OCI-LY1 (cell line): ENCODE measurements around the gene FBXO7.

Experiments used
- H2AFZ ChIP-seq: fragments of 200-600 bp; sonication (generic), shearing (Covaris generic); 2 replicates; pipeline ENCODE4 v1.6.0; 2014; ENCODE audit warnings: antibody characterized with exemption, mild to moderate bottlenecking, low read length
- H3F3A ChIP-seq: fragments of 200-600 bp; sonication (generic), shearing (Covaris generic); 2 replicates; pipeline ENCODE4 v1.6.0; 2014; ENCODE audit warnings: mild to moderate bottlenecking, antibody characterized with exemption, low read length, moderate library complexity; ENCODE audit not compliant: insufficient read depth
- H3K27ac ChIP-seq: fragments of 200-600 bp; sonication (generic); 2 replicates; pipeline ENCODE4 v1.5.1; 2014; ENCODE audit warnings: low read length, mixed run types, mild to moderate bottlenecking, low read depth; ENCODE audit not compliant: poor library complexity, severe bottlenecking
- H3K27me3 ChIP-seq: fragments of 200-600 bp; sonication (generic); 2 replicates; pipeline ENCODE4 v1.6.0; 2014; ENCODE audit warnings: antibody characterized with exemption, mild to moderate bottlenecking, low read length, moderate library complexity; ENCODE audit not compliant: insufficient read depth
- H3K36me3 ChIP-seq: fragments of 200-600 bp; sonication (generic); 2 replicates; pipeline ENCODE4 v1.6.1; 2014; ENCODE audit warnings: mild to moderate bottlenecking, antibody characterized with exemption, low read length, moderate library complexity, mixed read lengths; ENCODE audit not compliant: insufficient read depth
- H3K4me1 ChIP-seq: fragments of 200-600 bp; sonication (generic); 2 replicates; pipeline ENCODE4 v1.5.1; 2014; ENCODE audit warnings: mild to moderate bottlenecking, low read length, moderate library complexity; ENCODE audit not compliant: insufficient read depth, severe bottlenecking
- H3K4me2 ChIP-seq: fragments of 200-600 bp; sonication (generic), shearing (Covaris generic); 2 replicates; pipeline ENCODE4 v1.6.1; 2014; ENCODE audit warnings: low read length
- H3K4me3 ChIP-seq: fragments of 200-600 bp; sonication (generic); 2 replicates; pipeline ENCODE4 v1.5.1; 2014; ENCODE audit warnings: low read length, low read depth, mild to moderate bottlenecking, mixed read lengths; ENCODE audit not compliant: poor library complexity, severe bottlenecking
- H3K79me2 ChIP-seq: fragments of 200-600 bp; shearing (Covaris generic); 2 replicates; pipeline ENCODE4 v1.6.1; 2016; ENCODE audit warnings: mixed run types, low read length, mixed read lengths; ENCODE audit not compliant: insufficient read depth
- H3K9ac ChIP-seq: fragments of 200-600 bp; sonication (generic), shearing (Covaris generic); 2 replicates; pipeline ENCODE4 v1.6.1; 2014; ENCODE audit warnings: mild to moderate bottlenecking, low read length, mixed read lengths
- H3K9me2 ChIP-seq: fragments of 200-600 bp; sonication (generic), shearing (Covaris generic); 2 replicates; pipeline ENCODE4 v1.6.1; 2014; ENCODE audit warnings: low read depth, mild to moderate bottlenecking, low read length, mixed read lengths
- H3K9me3 ChIP-seq: fragments of 200-600 bp; shearing (Covaris generic); 2 replicates; pipeline ENCODE4 v1.6.1; 2014; ENCODE audit warnings: low read length, mixed read lengths
- H4K20me1 ChIP-seq: fragments of 200-600 bp; sonication (generic), shearing (Covaris generic); 2 replicates; pipeline ENCODE4 v1.6.0; 2016; ENCODE audit warnings: mild to moderate bottlenecking, low read length; ENCODE audit not compliant: insufficient read depth
- CTCF ChIP-seq: fragments of 200-600 bp; sonication (generic), shearing (Covaris generic); IDR thresholded peaks from 2 replicates; pipeline ENCODE4 v1.5.1; 2017; ENCODE audit warnings: mild to moderate bottlenecking, antibody characterized with exemption, low read length, moderate library complexity, mixed read lengths
- EZH2 ChIP-seq: fragments of 200-600 bp; sonication (generic), shearing (Covaris generic); IDR thresholded peaks from 2 replicates; pipeline ENCODE4 v1.8.0; 2017; ENCODE audit warnings: borderline replicate concordance, mixed run types, mild to moderate bottlenecking, antibody characterized with exemption, low read length, moderate library complexity, mixed read lengths

Gene FBXO7

GRCh38 chr22:32478994-32479393 is 4.4 kb downstream of the FBXO7 start:
- TF ChIP-seq EZH2: no peak

GRCh38 chr22:32480238-32480637 is 5.6 kb downstream of the FBXO7 start:
- no peaks in the 10 kb centered on the region for H4K20me1 ChIP-seq
- no peak for TF ChIP-seq CTCF
- no peak for TF ChIP-seq EZH2

More at GRCh38 chr22:32478994-32479393, 4.4 kb downstream of the FBXO7 start:
- Histone ChIP-seq H3K27me3 (no peaks in the 10 kb centered on the region), H3K4me2 (no peak overlapping the region), H3K79me2 (peaks cover 71% of the 10 kb centered on the region), H4K20me1 (no peaks in the 10 kb centered on the region), H3K9me2 (no peaks in the 10 kb centered on the region), H3K36me3 (peaks cover 23% of the 10 kb centered on the region), H3K4me1 (peaks cover 26% of the 10 kb centered on the region), H3K27ac (no peak overlapping the region), H3F3A (no peaks in the 10 kb centered on the region), H3K9me3 (no peaks in the 10 kb centered on the region), H3K4me3 (no peak overlapping the region), H3K9ac (no peak overlapping the region), H2AFZ (no peak overlapping the region)

GRCh38 chr22:32482708-32483107 is 8.1 kb downstream of the FBXO7 start:
- H3K4me3 ChIP-seq: no peak overlapping the region
- H3K4me2 ChIP-seq: no peak overlapping the region
- no peaks in the 10 kb centered on the region for H3K9me3 ChIP-seq
- peaks cover 58% of the 10 kb centered on the region for H3K36me3 ChIP-seq
- H3K79me2 ChIP-seq: peaks cover 50% of the 10 kb centered on the region
- H3F3A ChIP-seq: no peaks in the 10 kb centered on the region
- no peaks in the 10 kb centered on the region for H3K9me2 ChIP-seq
- H4K20me1 ChIP-seq: no peaks in the 10 kb centered on the region
- TF ChIP-seq CTCF (no peak), EZH2 (no peak)
- H3K27ac ChIP-seq: no peak overlapping the region
- H3K9ac ChIP-seq: no peak overlapping the region
- no peak overlapping the region for H2AFZ ChIP-seq
- H3K4me1 ChIP-seq: peaks cover 9% of the 10 kb centered on the region
- no peaks in the 10 kb centered on the region for H3K27me3 ChIP-seq

More at GRCh38 chr22:32480238-32480637, 5.6 kb downstream of the FBXO7 start:
- H3K27me3 ChIP-seq: no peaks in the 10 kb centered on the region
- H3K4me2 ChIP-seq: no peak overlapping the region
- H3K9ac ChIP-seq: no peak overlapping the region
- H3K36me3 ChIP-seq: peaks cover 33% of the 10 kb centered on the region
- no peak overlapping the region for H3K27ac ChIP-seq
- H3F3A ChIP-seq: no peaks in the 10 kb centered on the region
- peaks cover 23% of the 10 kb centered on the region for H3K4me1 ChIP-seq
- no peaks in the 10 kb centered on the region for H3K9me2 ChIP-seq
- H3K79me2 ChIP-seq: peaks cover 74% of the 10 kb centered on the region
- H3K4me3 ChIP-seq: no peak overlapping the region
- no peak overlapping the region for H2AFZ ChIP-seq
- H3K9me3 ChIP-seq: no peaks in the 10 kb centered on the region

- no peaks in the 10 kb centered on the region for H3K4me1 ChIP-seq
- H3K4me2 ChIP-seq: no peak overlapping the region
- H3K9ac ChIP-seq: no peak overlapping the region
- no peak overlapping the region for H2AFZ ChIP-seq
- no peaks in the 10 kb centered on the region for H3K27me3 ChIP-seq
- TF ChIP-seq CTCF (no peak), EZH2 (no peak)
- H4K20me1 ChIP-seq: no peaks in the 10 kb centered on the region; the same call in 1 of the 2 replicates
- no peak overlapping the region for H3K27ac ChIP-seq
- peaks cover 84% of the 10 kb centered on the region for H3K36me3 ChIP-seq
- H3K9me3 ChIP-seq: no peaks in the 10 kb centered on the region
- no peaks in the 10 kb centered on the region for H3F3A ChIP-seq
- H3K4me3 ChIP-seq: no peak overlapping the region
- no peaks in the 10 kb centered on the region for H3K9me2 ChIP-seq
- peaks cover 16% of the 10 kb centered on the region for H3K79me2 ChIP-seq
Measured at GRCh38 chr22:32486656-32487390, 12.2 kb downstream of the FBXO7 start.
